Central memory CD4-positive, alpha-beta T cell (primary cell): ENCODE results near the gene LBP.
"Not testable (repeated sequence)": the region's sequence is repeated elsewhere in the genome, so short reads cannot be mapped to it uniquely, and the experiment has no call there.

Experiments used
- DNase-seq: peaks from one replicate; pipeline ENCODE4 v3.0.0; 2022

Gene LBP

DNA sequence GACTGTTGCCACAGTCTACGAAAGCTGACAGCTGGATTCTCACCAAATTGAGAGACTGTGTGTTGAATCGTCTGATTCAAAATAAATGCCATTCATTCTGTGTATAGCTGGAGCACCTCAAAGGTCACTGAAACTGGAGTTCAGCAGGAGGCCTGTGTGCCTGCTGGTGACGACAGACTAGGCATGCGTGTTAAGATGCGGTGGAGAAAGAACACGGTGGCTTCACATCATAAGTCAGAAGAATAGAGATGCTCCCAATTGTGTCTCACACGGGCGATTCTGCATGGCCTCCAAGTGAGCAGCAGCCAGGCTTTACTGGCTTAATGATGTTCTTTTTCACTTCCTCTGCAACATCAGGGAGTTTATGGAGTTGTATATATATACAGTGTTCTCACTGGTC, 56.5 kb downstream of the LBP start:
- no peak for DNase-seq

DNA sequence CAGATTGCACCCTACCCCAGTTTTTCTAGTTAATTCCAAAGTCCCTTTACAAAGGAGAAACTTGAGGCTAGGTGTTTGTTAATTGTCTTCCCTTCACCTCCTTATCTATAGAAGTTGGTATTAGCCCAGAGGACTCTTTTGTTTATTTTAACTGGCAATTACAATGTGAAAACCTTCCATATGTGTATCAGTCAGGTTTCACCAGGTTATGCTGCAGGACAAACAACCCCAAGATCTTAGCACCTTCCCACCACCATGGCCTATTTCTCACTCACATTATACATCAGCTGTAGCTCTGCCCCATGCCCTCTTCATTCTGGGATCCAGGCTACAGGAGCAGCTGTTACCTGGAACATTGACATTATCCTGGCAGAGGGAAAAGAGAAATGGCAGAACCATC, 57.7 kb downstream of the LBP start:
- DNase-seq, result no peak

DNA sequence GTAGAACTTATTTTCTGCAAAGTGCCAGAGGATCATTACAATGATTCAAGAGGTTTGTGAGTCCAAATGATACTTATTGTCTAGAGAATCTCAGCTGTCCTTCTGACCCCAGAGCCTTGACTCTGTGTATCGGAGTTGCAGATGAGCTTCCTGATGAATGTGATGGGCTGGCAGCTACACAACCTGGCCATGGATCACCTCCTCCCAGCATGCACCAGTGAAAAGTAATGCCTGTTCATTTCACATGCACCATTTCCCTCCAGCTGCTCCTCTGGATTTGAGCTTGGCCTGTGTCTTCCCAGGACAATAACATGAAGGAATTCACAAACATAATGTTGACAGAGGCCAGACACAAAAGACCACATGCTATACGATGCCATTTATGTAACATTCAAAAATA, 58.9 kb downstream of the LBP start:
- no peak for DNase-seq

- no peak for DNase-seq
Measured at GRCh38 chr20:38406476-38406875, 60.2 kb downstream of the LBP start.

DNA sequence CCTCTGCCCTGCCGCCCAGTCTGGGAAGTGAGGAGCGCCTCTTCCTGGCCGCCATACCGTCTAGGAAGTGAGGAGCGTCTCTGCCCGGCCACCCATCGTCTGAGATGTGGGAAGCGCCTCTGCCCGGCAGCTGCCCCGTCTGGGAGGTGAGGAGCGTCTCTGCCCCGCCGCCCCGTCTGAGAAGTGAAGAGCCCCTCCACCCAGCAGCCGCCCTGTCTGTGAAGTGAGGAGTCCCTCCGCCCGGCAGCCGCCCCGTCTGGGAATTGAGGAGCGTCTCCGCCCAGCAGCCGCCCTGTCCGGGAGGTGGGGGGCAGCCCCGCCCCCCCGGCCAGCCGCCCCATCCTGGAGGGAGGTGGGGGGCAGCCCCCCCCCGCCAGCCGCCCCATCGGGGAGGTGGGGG, 61.0 kb downstream of the LBP start:
- DNase-seq, result no peak

DNA sequence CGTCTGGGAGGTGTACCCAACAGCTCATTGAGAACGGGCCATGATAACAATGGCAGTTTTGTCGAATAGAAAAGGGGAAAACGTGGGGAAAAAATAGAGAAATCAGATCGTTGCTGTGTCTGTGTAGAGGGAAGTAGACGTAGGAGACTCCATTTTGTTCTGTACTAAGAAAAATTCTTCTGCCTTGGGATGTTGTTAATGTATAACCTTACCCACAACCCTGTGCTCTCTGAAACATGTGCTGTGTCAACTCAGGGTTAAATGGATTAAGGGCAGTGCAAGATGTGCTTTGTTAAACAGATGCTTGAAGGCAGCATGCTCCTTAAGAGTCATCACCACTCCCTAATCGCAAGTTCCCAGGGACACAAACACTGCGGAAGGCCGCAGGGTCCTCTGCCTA, 61.5 kb downstream of the LBP start:
- not testable (repeated sequence) for DNase-seq

GRCh38 chr20:38412877-38413577, 66.7 kb downstream of the LBP start:
- no peak for DNase-seq

GRCh38 chr20:38414769-38415450, 68.6 kb downstream of the LBP start:
- DNase-seq, result no peak

GRCh38 chr20:38418509-38419204, 72.4 kb downstream of the LBP start:
- DNase-seq, result no peak

GRCh38 chr20:38420388-38421085, 74.3 kb downstream of the LBP start:
- DNase-seq, result no peak

DNA sequence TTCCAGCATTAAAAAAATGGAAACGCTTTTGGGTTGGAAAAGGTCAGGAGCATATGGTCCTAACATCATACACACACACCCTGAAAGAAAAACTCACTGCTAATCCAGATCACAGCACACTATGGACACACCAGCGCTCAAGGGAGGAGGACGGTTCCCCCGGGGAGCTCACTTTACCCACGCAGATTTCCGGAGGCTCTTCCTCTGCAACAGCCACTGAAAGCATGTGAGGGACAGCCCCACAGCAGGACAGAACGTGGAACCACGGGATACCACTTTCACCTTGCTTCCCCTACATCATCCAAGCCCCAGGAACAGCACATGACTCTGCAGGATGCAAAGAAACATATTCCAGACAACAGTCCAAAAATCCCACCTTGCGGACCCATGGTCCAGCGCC, 75.6 kb downstream of the LBP start:
- DNase-seq, result no peak

- no peak for DNase-seq
Measured at GRCh38 chr20:38423541-38423940, 77.3 kb downstream of the LBP start.

DNA sequence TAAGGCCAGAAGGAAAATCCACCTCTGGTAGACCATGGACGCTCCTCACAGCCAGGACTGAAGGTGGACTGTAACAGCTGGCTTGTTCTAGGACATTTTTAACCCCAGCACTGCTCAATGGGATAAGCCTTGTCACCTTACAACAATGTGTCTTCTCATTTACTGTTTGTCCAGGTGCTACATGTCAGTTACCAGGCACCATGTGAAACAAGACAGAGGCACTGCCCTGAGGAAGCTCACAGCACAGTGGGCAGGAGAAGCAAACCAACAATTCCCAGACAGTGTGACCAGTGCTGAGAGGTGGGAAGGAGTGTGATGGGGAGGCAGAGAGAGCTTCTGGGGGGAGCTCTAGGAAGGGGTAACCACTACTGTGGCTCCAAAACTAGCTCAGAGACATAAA, 78.1 kb downstream of the LBP start:
- DNase-seq, result no peak

DNA sequence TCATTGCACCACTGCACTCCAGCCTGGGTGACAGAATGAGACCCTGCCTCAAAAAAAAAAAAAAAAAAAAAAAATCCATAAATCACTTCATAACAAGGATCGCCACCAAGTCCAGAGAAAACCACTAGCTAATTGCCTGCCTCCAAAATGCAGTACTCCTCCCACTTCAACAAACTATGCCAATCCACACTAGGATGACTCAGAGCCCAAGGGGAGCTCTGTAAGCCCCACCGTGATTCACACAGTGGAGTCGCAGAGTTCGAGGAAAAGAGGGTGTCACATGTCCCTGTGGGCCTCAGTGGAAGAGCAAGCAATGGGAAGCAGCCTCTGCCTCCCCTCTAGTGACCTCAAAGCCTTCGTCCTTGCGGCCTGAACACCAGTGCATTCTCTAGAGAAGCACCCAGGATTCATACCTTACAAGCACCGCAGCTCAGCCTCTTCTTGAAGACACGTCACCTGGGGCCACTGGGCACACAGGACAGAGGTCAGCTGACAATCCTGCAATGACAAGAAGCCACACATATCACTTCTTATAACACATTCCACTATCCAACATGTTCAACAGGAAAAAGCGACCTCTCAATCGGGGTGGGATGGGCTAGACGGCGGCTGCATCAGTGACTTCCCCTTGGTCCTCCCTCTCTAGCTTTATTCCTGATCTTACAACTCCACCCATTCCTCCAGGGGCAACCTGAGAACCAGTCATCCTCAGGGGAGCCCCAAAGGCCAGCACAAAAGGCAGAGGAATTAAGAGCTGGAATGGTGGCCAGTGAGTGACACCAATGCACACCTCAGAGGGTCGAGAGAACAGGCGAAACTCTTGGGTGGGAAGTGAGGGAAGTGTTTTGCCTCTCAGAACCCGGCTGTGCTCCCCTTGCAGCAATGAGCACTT, 80.0 kb downstream of the LBP start:
- DNase-seq, result no peak
